T-cell (primary cell): ENCODE results near the gene DOK4. TPM values are rescaled to one million over a fixed set of nuclear protein-coding genes. Genes with fewer than 3 reads are reported as not detected.
A peak's percentile ranks its signal among the peaks of the same experiment; 100 is the strongest.

Source experiments
- ATAC-seq, 4 experiments: fragments of 200-7000 bp in 3 of 4; fragments of 150-1000 bp in 1 of 4; cut with Tn5 transposase; replicated peaks in 1 of 4; 1 replicate in 3 of 4; 2 replicates in 1 of 4; pipeline ENCODE4 v1.10.0; 2021; ENCODE audit warnings: moderate library complexity in 3 of 4, mild to moderate bottlenecking in 2 of 4, moderate number of reproducible peaks in 1 of 4
- CTCF ChIA-PET, 2 donors: fragments of 300-600 bp; sonication (Branson Sonifier 250); formaldehyde crosslinking; loops; one replicate each; lab custom pipeline; 2022; ENCODE audit warnings: antibody characterized with exemption in 2 of 2; lab: Charles Lee
- POLR2A ChIA-PET, 2 donors: fragments of 300-600 bp; sonication (Branson Sonifier 250); formaldehyde crosslinking; loops; one replicate each; lab custom pipeline; 2022; ENCODE audit warnings: antibody characterized with exemption in 2 of 2; lab: Charles Lee
- DNase-seq, 35 experiments: peaks; one replicate each; pipeline versions ENCODE4 v3.0.0 to v3.0.0-alpha.2; 2013 to 2023
- H3K27ac ChIP-seq: one replicate; pipeline ENCODE4 v1.5.1; 2013; ENCODE audit warnings: low read length
- H3K27me3 ChIP-seq, 2 experiments: replicated peaks in 1 of 2; 1 replicate in 1 of 2; 2 replicates in 1 of 2; pipeline versions ENCODE4 v1.6.1 to v1.7.0; 2013; ENCODE audit warnings: low read length in 1 of 2, mixed read lengths in 1 of 2; ENCODE audit not compliant: control insufficient read depth in 2 of 2, insufficient read depth in 2 of 2; ENCODE audit errors: extremely low read depth in 1 of 2
- H3K36me3 ChIP-seq, 2 donors: 1 replicate in 1 of 2; 2 replicates in 1 of 2; pipeline versions ENCODE4 v1.6.1 to v1.7.0; 2013; ENCODE audit warnings: low read length in 1 of 2; ENCODE audit not compliant: control insufficient read depth in 2 of 2, insufficient read depth in 1 of 2; ENCODE audit errors: extremely low read depth in 1 of 2
- H3K4me1 ChIP-seq, 2 experiments: 1 replicate in 1 of 2; 2 replicates in 1 of 2; pipeline versions ENCODE4 v1.6.1 to v1.7.0; 2013; ENCODE audit warnings: low read length in 2 of 2, mixed read lengths in 1 of 2; ENCODE audit not compliant: insufficient read depth in 2 of 2, control insufficient read depth in 1 of 2; ENCODE audit errors: extremely low read depth in 1 of 2
- H3K4me3 ChIP-seq, 2 donors: 1 replicate in 1 of 2; 2 replicates in 1 of 2; pipeline versions ENCODE4 v1.5.1 to v1.7.0; 2013; ENCODE audit warnings: mild to moderate bottlenecking in 2 of 2, low read length in 1 of 2, moderate library complexity in 1 of 2; ENCODE audit not compliant: control insufficient read depth in 1 of 2; ENCODE audit errors: extremely low read depth in 1 of 2
- H3K9me3 ChIP-seq: 2 replicates; pipeline ENCODE4 v1.7.0; 2013
- H3K27ac Mint-ChIP-seq, 2 donors: one replicate each; pipeline ENCODE4 v1.8.0; 2020 to 2021; ENCODE audit warnings: mild to moderate bottlenecking in 2 of 2, mixed read lengths in 2 of 2
- H3K27me3 Mint-ChIP-seq, 2 donors: one replicate each; pipeline ENCODE4 v1.8.0; 2021 to 2022; ENCODE audit warnings: mixed read lengths in 2 of 2
- H3K36me3 Mint-ChIP-seq: one replicate; pipeline ENCODE4 v1.8.0; 2021; ENCODE audit warnings: mixed read lengths
- H3K4me1 Mint-ChIP-seq, 3 donors: one replicate each; pipeline ENCODE4 v1.8.0; 2020 to 2022; ENCODE audit warnings: mixed read lengths in 3 of 3, mild to moderate bottlenecking in 1 of 3
- H3K4me3 Mint-ChIP-seq, 3 donors: one replicate each; pipeline ENCODE4 v1.8.0; 2020 to 2022; ENCODE audit warnings: mild to moderate bottlenecking in 3 of 3, mixed read lengths in 3 of 3, moderate library complexity in 3 of 3
- H3K9me3 Mint-ChIP-seq, 3 donors: one replicate each; pipeline ENCODE4 v1.8.0; 2020 to 2022; ENCODE audit warnings: mixed read lengths in 3 of 3
- WGBS: methylation state at CpG from one replicate; pipeline ENCODE4 v1.1.5; 2013; ENCODE audit warnings: missing lambda C conversion rate; ENCODE audit not compliant: insufficient coverage; 5-methylcytosine and 5-hydroxymethylcytosine counted together
- total RNA-seq, 35 experiments: library from RNA in 6 of 35; stranded (reverse) in 6 of 35; fragments of 120-200 nt in 1 of 35; gene quantifications; one replicate each; pipeline versions ENCODE4 v1.2.1 to v1.2.4 and lab custom pipeline; 2013 to 2026

Gene DOK4
- total RNA-seq, 5 donors from 2014 or later (not counting 1 experiment from before 2014, with no cell fraction given): 2.2 to 4.1 (median 3.1) TPM

DNA sequence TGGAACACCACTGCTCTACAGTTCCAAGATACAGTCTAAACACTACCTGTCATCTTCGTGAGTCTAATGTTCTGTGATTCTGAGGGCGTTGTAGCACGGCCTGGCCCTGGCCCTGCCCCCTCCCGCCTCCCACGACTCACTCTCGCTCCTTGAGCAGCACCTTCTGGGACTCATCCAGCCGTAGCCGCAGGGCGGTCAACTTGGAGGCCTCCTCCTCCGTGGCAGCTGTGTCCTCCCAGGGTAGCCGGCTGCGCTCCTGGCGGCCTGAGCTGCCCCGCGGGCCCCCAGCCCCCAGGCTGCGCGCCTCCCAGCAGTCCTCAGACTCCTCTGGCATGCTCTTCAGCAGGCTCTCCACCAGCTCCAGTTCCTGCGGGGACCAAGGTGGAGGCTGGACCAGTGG is 39.5 kb upstream of the DOK4 start:
- H3K4me1 Mint-ChIP-seq: peaks cover 15 to 23% (median 16%) of the 10 kb centered on the region in 3 donors
- H3K9me3 Mint-ChIP-seq: no peaks in the 10 kb centered on the region
- no peaks in the 10 kb centered on the region for H3K27me3 Mint-ChIP-seq
- H3K27me3 ChIP-seq: no peaks in the 10 kb centered on the region
- DNase-seq (no peak), ATAC-seq (no peak)
- CTCF ChIA-PET: no interaction called here
- no peak overlapping the region for H3K4me3 Mint-ChIP-seq
- peaks cover 0 to 5% of the 10 kb centered on the region in 2 donors for H3K36me3 ChIP-seq
- no peak overlapping the region for H3K27ac ChIP-seq
- peaks cover 5% of the 10 kb centered on the region for H3K36me3 Mint-ChIP-seq
- H3K4me3 ChIP-seq: no peak overlapping the region
- no peak overlapping the region for H3K27ac Mint-ChIP-seq
- WGBS: 97% methylated on average over 15 of the region's 18 CpGs
- POLR2A ChIA-PET: no interaction called here
- H3K9me3 ChIP-seq: no peaks in the 10 kb centered on the region
- peaks cover 12 to 17% of the 10 kb centered on the region in 2 experiments for H3K4me1 ChIP-seq

DNA sequence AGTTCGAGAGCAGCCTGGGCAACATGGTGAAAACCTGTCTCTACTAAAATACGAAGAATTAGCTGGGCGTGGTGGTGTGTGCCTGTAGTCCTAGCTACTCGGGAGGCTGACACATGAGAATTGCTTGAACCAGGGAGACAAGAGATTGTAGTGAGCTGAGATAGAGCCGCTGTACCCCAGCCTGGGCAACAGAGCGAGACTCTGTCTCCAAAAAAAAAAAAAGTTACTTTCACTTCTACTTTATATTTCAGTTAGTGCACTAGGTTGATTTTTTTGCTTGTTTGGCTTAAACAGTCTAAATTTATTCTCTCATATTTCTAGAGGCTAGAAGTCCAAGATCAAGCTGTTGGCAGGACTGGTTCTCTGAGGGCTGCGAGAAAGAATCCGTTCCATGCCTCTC is 36.7 kb upstream of the DOK4 start:
- peaks cover 0 to 5% of the 10 kb centered on the region in 2 donors for H3K36me3 ChIP-seq
- Mint-ChIP-seq H3K4me1 (peaks cover 5 to 11% (median 7%) of the 10 kb centered on the region in 3 donors), H3K27me3 (no peaks in the 10 kb centered on the region), H3K9me3 (no peaks in the 10 kb centered on the region), H3K27ac (no peak overlapping the region), H3K4me3 (no peak overlapping the region), H3K36me3 (peaks cover 5% of the 10 kb centered on the region)
- no peak overlapping the region for H3K4me3 ChIP-seq
- 92% methylated on average over 2 of the region's 8 CpGs for WGBS
- ATAC-seq (no peak), DNase-seq (no peak)
- ChIA-PET CTCF (interaction anchor here in 1 of 2 donors (0.7 kb wide), 1 partner anchor 36 kb away, joined by 3 read pairs; no protein-coding TSS in a partner anchor), POLR2A (no interaction called here)
- H3K9me3 ChIP-seq: no peaks in the 10 kb centered on the region
- H3K4me1 ChIP-seq: peaks cover 0 to 8% of the 10 kb centered on the region in 2 experiments
- no peak overlapping the region for H3K27ac ChIP-seq
- H3K27me3 ChIP-seq: no peaks in the 10 kb centered on the region

DNA sequence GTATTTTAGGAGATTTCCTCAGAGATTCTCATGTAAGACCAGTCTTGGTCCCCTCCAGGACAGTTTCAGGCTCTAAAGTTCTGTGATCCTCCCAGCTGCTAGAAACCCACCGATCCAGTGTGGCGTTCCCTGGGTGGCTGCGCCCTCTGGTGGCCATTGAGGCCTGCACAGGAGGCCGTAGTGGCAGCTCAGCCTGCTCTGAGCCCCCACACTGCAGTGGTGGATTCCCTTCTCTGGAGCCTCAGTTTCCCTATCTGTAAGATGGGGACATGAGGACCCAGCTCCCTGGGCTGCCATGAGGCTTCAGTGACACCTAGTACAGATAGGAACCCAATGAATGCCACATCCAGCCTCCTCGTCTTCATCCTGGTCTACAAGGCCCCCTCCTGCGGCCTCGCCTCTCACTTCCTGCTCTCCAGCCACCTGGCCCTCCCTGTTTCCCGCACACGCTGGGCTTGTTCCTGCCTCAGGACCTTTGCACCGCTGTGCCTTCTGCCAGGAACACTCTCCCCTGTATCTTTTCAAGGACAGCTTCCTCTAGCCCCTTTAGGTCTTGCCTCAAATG is 33.6 kb upstream of the DOK4 start:
- Mint-ChIP-seq H3K27me3 (no peaks in the 10 kb centered on the region), H3K4me1 (peaks cover 5 to 11% (median 7%) of the 10 kb centered on the region in 3 donors), H3K36me3 (peaks cover 19% of the 10 kb centered on the region), H3K4me3 (no peak overlapping the region), H3K9me3 (no peaks in the 10 kb centered on the region), H3K27ac (no peak overlapping the region)
- no peak overlapping the region for H3K27ac ChIP-seq
- no peak overlapping the region for H3K4me3 ChIP-seq
- DNase-seq (peak; percentile 41 to 88 (median 75)), ATAC-seq (peak; percentile 90 to 99 (median 94))
- peaks cover 0 to 8% of the 10 kb centered on the region in 2 experiments for H3K4me1 ChIP-seq
- no peaks in the 10 kb centered on the region for H3K9me3 ChIP-seq
- no peaks in the 10 kb centered on the region for H3K27me3 ChIP-seq
- ChIA-PET CTCF (interaction anchor here (0.6 to 2.0 kb wide), 10 partner anchors 10 to 106 kb away, joined by 3 to 11 read pairs (median 5); partner anchors contain the start of gene ADGRG5 (in 1 of the 2)), POLR2A (no interaction called here)
- WGBS: 29% methylated on average over 10 of the region's 10 CpGs
- H3K36me3 ChIP-seq: peaks cover 3 to 9% of the 10 kb centered on the region in 2 donors

DNA sequence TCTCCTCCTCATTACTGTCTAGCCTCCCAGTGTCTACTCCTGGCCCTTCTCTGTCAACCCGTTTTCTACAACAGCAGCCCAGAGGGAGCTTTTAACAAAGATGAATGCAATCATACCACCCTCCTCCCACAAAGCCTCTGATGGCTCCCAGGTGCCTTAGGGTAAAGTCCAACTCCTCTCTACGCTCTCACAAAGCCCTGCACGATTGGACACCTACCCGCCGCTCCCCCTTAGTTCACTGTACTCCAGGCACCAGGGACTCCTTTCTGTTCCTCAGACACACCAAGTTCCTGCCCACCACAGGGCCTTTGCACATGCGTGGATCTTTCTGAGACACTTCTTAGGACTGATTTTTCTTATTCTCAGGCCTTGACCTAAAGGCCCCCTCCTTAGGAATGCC is 32.6 kb upstream of the DOK4 start:
- H3K4me3 Mint-ChIP-seq: no peak overlapping the region
- peaks cover 5 to 11% (median 7%) of the 10 kb centered on the region in 3 donors for H3K4me1 Mint-ChIP-seq
- Histone ChIP-seq H3K27ac (no peak overlapping the region), H3K4me3 (no peak overlapping the region), H3K9me3 (no peaks in the 10 kb centered on the region), H3K36me3 (peaks cover 3 to 16% of the 10 kb centered on the region in 2 donors), H3K4me1 (peaks cover 0 to 8% of the 10 kb centered on the region in 2 experiments), H3K27me3 (no peaks in the 10 kb centered on the region)
- WGBS: 93% methylated on average over 6 of the region's 6 CpGs
- H3K9me3 Mint-ChIP-seq: no peaks in the 10 kb centered on the region
- CTCF ChIA-PET: interaction anchor here (0.8 to 2.0 kb wide), 6 partner anchors 19 to 102 kb away, joined by 3 to 11 read pairs (median 4); no protein-coding TSS in a partner anchor
- POLR2A ChIA-PET: no interaction called here
- ATAC-seq: no peak
- DNase-seq: no peak
- peak overlapping the region in 1 of 2 donors; percentile 41 for H3K27ac Mint-ChIP-seq
- no peaks in the 10 kb centered on the region for H3K27me3 Mint-ChIP-seq
- H3K36me3 Mint-ChIP-seq: peaks cover 23% of the 10 kb centered on the region

DNA sequence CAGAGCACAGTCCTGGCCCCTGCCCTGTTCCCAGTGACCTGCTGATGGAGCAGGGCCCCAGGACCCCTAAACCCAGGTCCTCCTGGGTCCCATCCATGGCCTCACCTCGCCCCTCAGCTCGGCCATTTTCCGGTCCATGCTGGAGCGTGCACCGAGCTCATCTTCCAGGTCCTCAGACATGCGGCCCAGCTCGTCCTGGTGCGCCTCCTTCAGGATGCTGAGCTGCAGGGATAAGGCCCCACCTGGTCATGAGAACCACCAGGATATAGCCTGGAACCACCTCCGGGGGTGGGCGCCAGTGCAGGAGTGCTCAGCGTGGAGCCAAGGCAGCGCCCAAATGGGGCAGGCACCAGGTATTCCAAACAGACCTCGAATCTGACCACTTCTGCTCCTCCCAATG is 32.2 kb upstream of the DOK4 start:
- no peak for DNase-seq
- H3K27ac Mint-ChIP-seq: no peak overlapping the region
- ChIA-PET POLR2A (no interaction called here), CTCF (interaction anchor here (0.8 to 2.0 kb wide), 5 partner anchors 19 to 100 kb away, joined by 3 to 7 read pairs (median 4); no protein-coding TSS in a partner anchor)
- Histone ChIP-seq H3K27ac (no peak overlapping the region), H3K4me1 (peaks cover 0 to 8% of the 10 kb centered on the region in 2 experiments), H3K36me3 (peaks cover 4 to 18% of the 10 kb centered on the region in 2 donors), H3K27me3 (no peaks in the 10 kb centered on the region), H3K4me3 (no peak overlapping the region), H3K9me3 (no peaks in the 10 kb centered on the region)
- no peak overlapping the region for H3K4me3 Mint-ChIP-seq
- no peaks in the 10 kb centered on the region for H3K27me3 Mint-ChIP-seq
- no peak for ATAC-seq
- WGBS: 95% methylated on average over 13 of the region's 13 CpGs
- H3K36me3 Mint-ChIP-seq: peaks cover 25% of the 10 kb centered on the region
- H3K9me3 Mint-ChIP-seq: no peaks in the 10 kb centered on the region
- H3K4me1 Mint-ChIP-seq: peaks cover 5 to 11% (median 7%) of the 10 kb centered on the region in 3 donors

DNA sequence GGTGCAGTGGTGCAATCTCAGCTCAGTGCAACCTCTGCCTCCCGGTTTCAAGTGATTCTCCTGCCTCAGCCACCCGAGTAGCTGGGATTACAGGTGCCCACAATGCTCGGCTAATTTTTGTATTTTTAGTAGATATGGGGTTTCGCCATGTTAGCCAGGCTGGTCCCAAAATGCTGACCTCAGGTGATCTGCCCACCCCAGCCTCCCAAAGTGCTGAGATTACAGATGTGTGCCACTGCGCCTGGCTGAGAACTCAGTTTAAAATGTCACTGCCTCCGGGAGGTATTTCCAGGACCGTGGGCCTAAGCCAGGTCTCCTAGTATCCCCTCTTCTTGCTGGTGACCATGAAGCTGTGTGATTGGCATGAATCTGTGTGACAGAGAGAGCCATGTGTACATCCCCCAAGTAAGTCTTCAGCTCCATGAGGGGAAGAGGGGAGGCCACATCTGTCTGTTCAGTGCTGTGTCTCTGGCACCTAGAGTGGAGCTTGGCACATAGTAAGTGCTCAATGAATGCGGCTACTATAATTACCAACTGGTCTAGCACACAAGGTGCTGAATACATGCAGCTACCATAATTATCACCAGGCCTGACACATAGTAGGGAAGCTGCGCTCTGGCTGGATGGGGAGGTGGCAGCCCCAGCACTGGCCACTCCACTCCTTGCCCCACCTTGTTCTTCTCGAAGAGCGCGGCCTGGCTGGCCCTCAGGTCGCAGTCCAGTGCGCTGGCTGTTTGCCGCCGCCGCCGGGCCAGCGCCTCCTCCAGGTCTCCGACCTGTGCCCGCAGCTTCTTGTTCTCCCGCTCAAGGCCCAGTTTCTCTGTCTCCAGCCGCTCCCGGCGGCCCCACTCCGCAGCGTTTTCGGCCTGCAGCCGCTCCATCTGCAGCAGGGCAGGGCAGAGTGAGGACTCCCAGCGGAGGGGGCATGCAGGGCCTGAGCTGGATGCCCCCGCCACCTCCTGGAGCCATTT is 31.4 kb upstream of the DOK4 start:
- Histone ChIP-seq H3K9me3 (no peaks in the 10 kb centered on the region), H3K4me1 (peaks cover 0 to 8% of the 10 kb centered on the region in 2 experiments), H3K36me3 (peaks cover 10 to 19% of the 10 kb centered on the region in 2 donors), H3K27me3 (no peaks in the 10 kb centered on the region), H3K27ac (no peak overlapping the region), H3K4me3 (no peak overlapping the region)
- Mint-ChIP-seq H3K4me3 (no peak overlapping the region), H3K4me1 (peaks cover 5 to 7% (median 6%) of the 10 kb centered on the region in 3 donors), H3K27ac (no peak overlapping the region), H3K9me3 (no peaks in the 10 kb centered on the region), H3K36me3 (peaks cover 29% of the 10 kb centered on the region), H3K27me3 (no peaks in the 10 kb centered on the region)
- ATAC-seq (no peak), DNase-seq (no peak)
- CTCF ChIA-PET: interaction anchor here in 1 of 2 donors (1.0 kb wide), 1 partner anchor 20 kb away, joined by 4 read pairs; no protein-coding TSS in a partner anchor
- POLR2A ChIA-PET: interaction anchor here in 1 of 2 donors (0.5 kb wide), 1 partner anchor 325 kb away, joined by 4 read pairs; no protein-coding TSS in a partner anchor
- 94% methylated on average over 26 of the region's 31 CpGs for WGBS
